Activated B cell treated with CpG ODN at 0.5 μM for 24 hours (primary cell): ENCODE data around the gene SCAMP4. TPM values are rescaled to one million over a fixed set of nuclear protein-coding genes. Genes with fewer than 3 reads are reported as not detected.

Source experiments
- ATAC-seq: fragments of 200-7000 bp; cut with Tn5 transposase; one replicate; pipeline ENCODE4 v1.10.0; 2021; ENCODE audit warnings: low read depth, mild to moderate bottlenecking, moderate library complexity
- CTCF ChIA-PET: fragments of 350-600 bp; sonication (Branson Sonifier 250); formaldehyde crosslinking; loops from one replicate; lab custom pipeline; 2021; ENCODE audit warnings: antibody characterized with exemption; lab: Charles Lee
- POLR2A ChIA-PET: fragments of 350-600 bp; sonication (Branson Sonifier 250); formaldehyde crosslinking; loops from one replicate; lab custom pipeline; 2021; ENCODE audit warnings: antibody characterized with exemption; lab: Charles Lee
- DNase-seq: peaks from one replicate; pipeline ENCODE4 v3.0.0; 2022
- H3K27ac Mint-ChIP-seq: one replicate; pipeline ENCODE4 v1.8.0; 2020; ENCODE audit warnings: mixed read lengths
- H3K27me3 Mint-ChIP-seq: one replicate; pipeline ENCODE4 v1.8.0; 2021; ENCODE audit warnings: mixed read lengths
- H3K36me3 Mint-ChIP-seq: one replicate; pipeline ENCODE4 v1.8.0; 2021; ENCODE audit warnings: low read depth, mixed read lengths
- H3K4me1 Mint-ChIP-seq: one replicate; pipeline ENCODE4 v1.8.0; 2021; ENCODE audit warnings: mixed read lengths
- H3K4me3 Mint-ChIP-seq: one replicate; pipeline ENCODE4 v1.8.0; 2020; ENCODE audit warnings: mild to moderate bottlenecking, mixed read lengths
- H3K9me3 Mint-ChIP-seq: one replicate; pipeline ENCODE4 v1.8.0; 2020; ENCODE audit warnings: mixed read lengths
- CTCF ChIP-seq: fragments of 200-600 bp; IDR thresholded peaks from one replicate; pipeline ENCODE4 v1.8.0; 2022; ENCODE audit warnings: antibody characterized with exemption, mild to moderate bottlenecking
- intact Hi-C: fragments of 100-400 bp; cut with micrococcal nuclease; formaldehyde crosslinking; loops from one replicate; pipeline ENCODE4 v1.15.1; 2024
- total RNA-seq: library from RNA; stranded (reverse); gene quantifications from 2 replicates; pipeline ENCODE4 v1.2.3, GENCODE V29; 2022

SCAMP4 gene
- total RNA-seq, 1 donor from 2014 or later, result 59.7 TPM

- ChIA-PET CTCF (no interaction called here), POLR2A (no interaction called here)
- ATAC-seq, result no peak
- Mint-ChIP-seq H3K36me3 (no peaks in the 10 kb centered on the region), H3K27ac (peak overlapping the region; percentile 59), H3K27me3 (no peaks in the 10 kb centered on the region), H3K4me1 (peaks cover 59% of the 10 kb centered on the region), H3K4me3 (peak overlapping the region; percentile 92), H3K9me3 (no peaks in the 10 kb centered on the region)
- no peak for DNase-seq
- TF ChIP-seq CTCF, result no peak
- intact Hi-C loops, result loop anchor here (5.0 kb wide), 2 partner anchors 191 to 226 kb away; partner anchors contain the start of gene MKNK2
Observed at GRCh38 chr19:1860821-1861598, 44.2 kb upstream of the SCAMP4 start.

GRCh38 chr19:1861599-1862031 lies 43.6 kb upstream of the SCAMP4 start:
- Mint-ChIP-seq H3K4me1 (peaks cover 53% of the 10 kb centered on the region), H3K27ac (peak overlapping the region; percentile 89), H3K36me3 (no peaks in the 10 kb centered on the region), H3K4me3 (peak overlapping the region; percentile 92), H3K27me3 (no peaks in the 10 kb centered on the region), H3K9me3 (no peaks in the 10 kb centered on the region)
- intact Hi-C loops, result loop anchor here (1.0 to 5.0 kb wide), 3 partner anchors 8 to 226 kb away; partner anchors contain the start of gene MKNK2
- ATAC-seq (no peak), DNase-seq (no peak)
- POLR2A ChIA-PET, result no interaction called here
- CTCF ChIA-PET, result no interaction called here
- TF ChIP-seq CTCF, result no peak

- Mint-ChIP-seq H3K27me3 (no peaks in the 10 kb centered on the region), H3K27ac (peak overlapping the region; percentile 89), H3K4me1 (peaks cover 52% of the 10 kb centered on the region), H3K4me3 (peak overlapping the region; percentile 92), H3K9me3 (no peaks in the 10 kb centered on the region), H3K36me3 (no peaks in the 10 kb centered on the region)
- ATAC-seq, result no peak
- POLR2A ChIA-PET, result no interaction called here
- CTCF ChIA-PET, result no interaction called here
- intact Hi-C loops, result loop anchor here (1.0 to 5.0 kb wide), 3 partner anchors 9 to 225 kb away; partner anchors contain the start of gene MKNK2
- TF ChIP-seq CTCF, result no peak
- DNase-seq, result no peak
Observed at GRCh38 chr19:1862068-1862423, 43.2 kb upstream of the SCAMP4 start.

GRCh38 chr19:1862424-1863327 lies 42.5 kb upstream of the SCAMP4 start:
- Mint-ChIP-seq H3K27ac (peak overlapping the region; percentile 89), H3K9me3 (no peaks in the 10 kb centered on the region), H3K4me3 (peak overlapping the region; percentile 92), H3K4me1 (peaks cover 48% of the 10 kb centered on the region), H3K36me3 (peaks cover 2% of the 10 kb centered on the region), H3K27me3 (no peaks in the 10 kb centered on the region)
- no peak for ATAC-seq
- POLR2A ChIA-PET, result no interaction called here
- no peak for TF ChIP-seq CTCF
- CTCF ChIA-PET, result no interaction called here
- intact Hi-C loops, result loop anchor here (1.0 to 5.0 kb wide), 4 partner anchors 9 to 407 kb away; partner anchors contain the start of gene MKNK2
- DNase-seq, result peak; percentile 71

- no peak for TF ChIP-seq CTCF
- DNase-seq, result no peak
- H3K4me1 Mint-ChIP-seq, result peaks cover 42% of the 10 kb centered on the region
- no peaks in the 10 kb centered on the region for H3K9me3 Mint-ChIP-seq
- no peaks in the 10 kb centered on the region for H3K27me3 Mint-ChIP-seq
- ATAC-seq, result no peak
- CTCF ChIA-PET, result no interaction called here
- POLR2A ChIA-PET, result no interaction called here
- intact Hi-C loops, result loop anchor here (1.0 to 5.0 kb wide), 3 partner anchors 189 to 406 kb away; partner anchors contain the start of gene MKNK2
- peak within 1 kb of the TSS; percentile 92 for H3K4me3 Mint-ChIP-seq
- peaks cover 2% of the 10 kb centered on the region for H3K36me3 Mint-ChIP-seq
- peak within 1 kb of the TSS; percentile 92 for H3K27ac Mint-ChIP-seq
Observed at GRCh38 chr19:1863328-1863637, 41.9 kb upstream of the SCAMP4 start, which contains the start of gene KLF16. Gene KLF16 (minus strand): TSS chr19:1863579. CDS start chr19:1863497, 82 bp downstream.
